Coronary artery (tissue), 2 donors: ENCODE measurements around the gene GAL3ST3.

Source experiments
- DNase-seq: peaks from one replicate; pipeline ENCODE4 v3.0.0-alpha.2; 2017; ENCODE audit warnings: low spot score
- H3K27ac ChIP-seq, 2 donors: fragments of 200-600 bp; sonication (generic); one replicate each; pipeline ENCODE4 v1.5.1; 2016 to 2019
- H3K4me3 ChIP-seq: fragments of 200-600 bp; sonication (generic); 2 replicates; pipeline ENCODE4 v1.5.1; 2016; ENCODE audit warnings: mild to moderate bottlenecking, moderate library complexity
- CTCF ChIP-seq: fragments of 200-600 bp; sonication (generic); IDR thresholded peaks from one replicate; pipeline ENCODE4 v1.5.1; 2019; ENCODE audit warnings: antibody characterized with exemption

The GAL3ST3 gene

GRCh38 chr11:66042227-66042995 is 6.5 kb downstream of the GAL3ST3 start:
- no peak for DNase-seq

GRCh38 chr11:66039765-66040164 is 9.2 kb downstream of the GAL3ST3 start:
- no peak overlapping the region for H3K4me3 ChIP-seq
- TF ChIP-seq CTCF: no peak
- DNase-seq: no peak
- H3K27ac ChIP-seq: no peak overlapping the region

More at GRCh38 chr11:66042227-66042995, 6.5 kb downstream of the GAL3ST3 start:
- H3K27ac ChIP-seq: no peak overlapping the region
- TF ChIP-seq CTCF: no peak
- no peak overlapping the region for H3K4me3 ChIP-seq

GRCh38 chr11:66037327-66037726 is 11.6 kb downstream of the GAL3ST3 start:
- no peak for DNase-seq
- H3K4me3 ChIP-seq: no peak overlapping the region
- no peak overlapping the region for H3K27ac ChIP-seq
- TF ChIP-seq CTCF: no peak

GRCh38 chr11:66036334-66036710 is 12.6 kb downstream of the GAL3ST3 start:
- no peak for TF ChIP-seq CTCF
- H3K4me3 ChIP-seq: no peak overlapping the region
- DNase-seq: no peak

GRCh38 chr11:66035653-66036333 is 13.2 kb downstream of the GAL3ST3 start:
- DNase-seq: no peak
- H3K27ac ChIP-seq: no peak overlapping the region
- no peak overlapping the region for H3K4me3 ChIP-seq
- no peak for TF ChIP-seq CTCF

More at GRCh38 chr11:66036334-66036710, 12.6 kb downstream of the GAL3ST3 start:
- H3K27ac ChIP-seq: no peak overlapping the region

GRCh38 chr11:66032957-66033735 is 15.8 kb downstream of the GAL3ST3 start:
- no peak for DNase-seq
- no peak for TF ChIP-seq CTCF
- H3K4me3 ChIP-seq: no peak overlapping the region
- H3K27ac ChIP-seq: no peak overlapping the region
